Measurements from ENCODE around the gene ATRIP.

DNA sequence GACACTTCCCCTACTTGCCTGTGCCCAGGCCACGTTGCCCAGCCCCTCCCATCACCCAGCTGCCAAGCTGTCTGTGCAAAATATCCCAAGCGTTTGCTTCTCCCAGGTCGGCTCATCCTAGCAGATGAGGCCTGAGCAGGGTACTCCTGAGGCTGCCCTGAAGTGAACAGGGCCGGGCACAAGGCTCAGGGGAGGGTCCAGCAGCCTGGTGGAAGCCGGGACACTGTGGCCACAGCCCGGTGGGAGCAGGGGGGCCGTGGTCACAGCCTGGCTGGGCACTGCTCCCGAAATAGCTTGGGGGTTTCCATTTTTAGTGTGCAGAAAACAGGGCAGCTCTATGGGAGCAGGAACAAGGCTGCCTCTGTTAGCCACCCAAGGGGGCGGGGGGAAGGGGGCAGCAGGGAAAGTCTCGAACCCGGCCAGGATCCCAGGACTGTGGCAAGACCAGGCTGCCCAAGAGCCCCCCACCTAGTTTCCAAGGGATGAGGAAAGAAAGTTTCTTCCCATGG lies 20.1 kb upstream of the ATRIP start:
- no peak for TF ChIP-seq CTCF (IDR thresholded peaks at IDR 0.05; ENCODE audit: low read length)
- TF ChIP-seq EZH2 (optimal IDR thresholded peaks at IDR 0.05; ENCODE audit: low read depth, low read length): no peak

Measured in MM.1S (cell line).